ENCODE measurements around the gene NPLOC4.

DNA sequence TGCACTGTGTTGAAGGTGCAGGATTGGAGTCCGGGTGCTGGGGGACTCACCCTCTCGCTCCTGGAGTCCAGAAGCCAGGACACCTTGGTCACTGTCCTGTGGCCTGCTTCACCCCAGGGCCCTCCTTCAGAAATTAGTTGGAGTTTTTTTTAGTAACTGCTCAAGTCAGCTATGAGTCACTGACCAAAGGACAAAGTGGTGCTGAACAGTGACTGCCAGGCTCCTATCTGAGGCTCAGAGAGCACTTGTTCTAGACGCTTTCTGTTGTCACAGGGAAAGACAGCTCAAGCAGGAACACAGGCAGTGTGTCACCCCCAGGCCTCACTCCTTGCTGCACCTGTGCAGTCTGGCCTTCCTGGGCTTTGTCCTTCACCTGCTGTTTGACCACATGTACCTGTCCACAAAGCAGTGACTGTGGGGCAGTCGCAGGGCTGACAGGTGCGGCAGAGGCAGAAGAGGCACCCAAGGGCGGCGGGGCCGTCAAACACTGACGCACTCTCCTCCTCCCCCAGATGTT is 80.7 kb downstream of the NPLOC4 start:
- TF ChIP-seq, protein P1, sequence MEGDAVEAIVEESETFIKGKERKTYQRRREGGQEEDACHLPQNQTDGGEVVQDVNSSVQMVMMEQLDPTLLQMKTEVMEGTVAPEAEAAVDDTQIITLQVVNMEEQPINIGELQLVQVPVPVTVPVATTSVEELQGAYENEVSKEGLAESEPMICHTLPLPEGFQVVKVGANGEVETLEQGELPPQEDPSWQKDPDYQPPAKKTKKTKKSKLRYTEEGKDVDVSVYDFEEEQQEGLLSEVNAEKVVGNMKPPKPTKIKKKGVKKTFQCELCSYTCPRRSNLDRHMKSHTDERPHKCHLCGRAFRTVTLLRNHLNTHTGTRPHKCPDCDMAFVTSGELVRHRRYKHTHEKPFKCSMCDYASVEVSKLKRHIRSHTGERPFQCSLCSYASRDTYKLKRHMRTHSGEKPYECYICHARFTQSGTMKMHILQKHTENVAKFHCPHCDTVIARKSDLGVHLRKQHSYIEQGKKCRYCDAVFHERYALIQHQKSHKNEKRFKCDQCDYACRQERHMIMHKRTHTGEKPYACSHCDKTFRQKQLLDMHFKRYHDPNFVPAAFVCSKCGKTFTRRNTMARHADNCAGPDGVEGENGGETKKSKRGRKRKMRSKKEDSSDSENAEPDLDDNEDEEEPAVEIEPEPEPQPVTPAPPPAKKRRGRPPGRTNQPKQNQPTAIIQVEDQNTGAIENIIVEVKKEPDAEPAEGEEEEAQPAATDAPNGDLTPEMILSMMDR (IDR thresholded peaks at IDR 0.05), result no peak
- no peak for TF ChIP-seq POLR2A (IDR thresholded peaks at IDR 0.05)

Measured in uterus (tissue), 2 donors.